HEK293 (cell line): ENCODE measurements around the gene SH3YL1.

Experiments used
- CTCF ChIA-PET: fragments of 350-600 bp; formaldehyde crosslinking; extraction: SDS; loops from one replicate; lab custom pipeline; 2021; ENCODE audit warnings: antibody characterized with exemption; lab: Yijun Ruan, JAX
- POLR2A ChIA-PET: fragments of 300-600 bp; formaldehyde crosslinking; extraction: SDS; loops from one replicate; lab custom pipeline; 2020; ENCODE audit warnings: antibody characterized with exemption, inconsistent platforms; lab: Yijun Ruan, JAX
- H3K27ac ChIP-seq: fragments of 200-500 bp; sonication (Bioruptor generic); 2 replicates; pipeline ENCODE4 v1.5.1; 2014; ENCODE audit warnings: low read depth, low read length, control low read depth, inconsistent platforms; ENCODE audit errors: extremely low read depth
- H3K36me3 ChIP-seq, 2 experiments: fragments of 200-500 bp in 1 of 2; sonication (Bioruptor generic) in 1 of 2; 1 replicate in 1 of 2; 2 replicates in 1 of 2; pipeline ENCODE4 v1.5.1; 2014 to 2017; ENCODE audit warnings: inconsistent platforms in 2 of 2, low read length in 2 of 2; ENCODE audit not compliant: control insufficient read depth in 2 of 2, insufficient read depth in 1 of 2
- H3K4me1 ChIP-seq: fragments of 200-500 bp; sonication (Bioruptor generic); 2 replicates; pipeline ENCODE4 v1.5.1; 2014; ENCODE audit warnings: mild to moderate bottlenecking, low read length, inconsistent platforms; ENCODE audit not compliant: control insufficient read depth, insufficient read depth
- H3K4me3 ChIP-seq: 2 replicates; pipeline ENCODE4 v1.5.1; 2011; ENCODE audit warnings: low read depth, mild to moderate bottlenecking, control low read depth, low read length, moderate library complexity
- H3K9me3 ChIP-seq: fragments of 200-500 bp; sonication (Bioruptor generic); 2 replicates; pipeline ENCODE4 v1.5.1; 2014; ENCODE audit warnings: low read depth, low read length, inconsistent platforms; ENCODE audit not compliant: control insufficient read depth, insufficient read depth
- HOXA7 ChIP-seq: sonication (generic); formaldehyde crosslinking; IDR thresholded peaks from 2 replicates; pipeline ENCODE4 v1.8.1; 2022; ENCODE audit warnings: missing genetic modification reagents, borderline replicate concordance
- OSR2 ChIP-seq: fragments of 450-650 bp; formaldehyde crosslinking; IDR thresholded peaks from 2 replicates; pipeline ENCODE4 v1.5.1; 2016; ENCODE audit warnings: missing biosample characterization, missing genetic modification characterization
- TRIM28 ChIP-seq: IDR thresholded peaks from 2 replicates; pipeline ENCODE4 v1.6.1; 2011; ENCODE audit warnings: low read length, control low read depth, borderline replicate concordance
- YY2 ChIP-seq: fragments of 450-650 bp; formaldehyde crosslinking; IDR thresholded peaks from 2 replicates; pipeline ENCODE4 v1.5.1; 2016; ENCODE audit warnings: missing biosample characterization, missing genetic modification characterization
- ZBTB20 ChIP-seq: fragments of 450-650 bp; formaldehyde crosslinking; IDR thresholded peaks from 2 replicates; pipeline ENCODE4 v1.5.1; 2016; ENCODE audit warnings: missing biosample characterization, missing genetic modification characterization
- ZFHX2 ChIP-seq: fragments of 450-650 bp; formaldehyde crosslinking; conservative IDR thresholded peaks from 2 replicates; pipeline ENCODE4 v1.5.1; 2016; ENCODE audit warnings: missing biosample characterization, missing genetic modification characterization
- ZFP3 ChIP-seq: fragments of 450-650 bp; formaldehyde crosslinking; IDR thresholded peaks from 2 replicates; pipeline ENCODE4 v1.5.1; 2016; ENCODE audit warnings: low read depth, missing biosample characterization, missing genetic modification characterization
- ZNF23 ChIP-seq: fragments of 450-650 bp; formaldehyde crosslinking; IDR thresholded peaks from 2 replicates; pipeline ENCODE4 v1.5.1; 2016; ENCODE audit warnings: missing biosample characterization, missing genetic modification characterization, borderline replicate concordance
- ZNF24 ChIP-seq: fragments of 450-650 bp; formaldehyde crosslinking; IDR thresholded peaks from 2 replicates; pipeline ENCODE4 v1.5.1; 2016; ENCODE audit warnings: missing biosample characterization, missing genetic modification characterization
- ZNF350 ChIP-seq: fragments of 450-650 bp; formaldehyde crosslinking; IDR thresholded peaks from 2 replicates; pipeline ENCODE4 v1.5.0; 2017; ENCODE audit warnings: missing biosample characterization, mild to moderate bottlenecking, missing genetic modification characterization
- ZNF510 ChIP-seq: fragments of 450-650 bp; formaldehyde crosslinking; IDR thresholded peaks from 2 replicates; pipeline ENCODE4 v1.5.1; 2018; ENCODE audit warnings: mild to moderate bottlenecking, missing genetic modification characterization, missing biosample characterization; ENCODE audit not compliant: insufficient replicate concordance
- ZNF514 ChIP-seq: fragments of 450-650 bp; formaldehyde crosslinking; IDR thresholded peaks from 2 replicates; pipeline ENCODE4 v1.5.1; 2016; ENCODE audit warnings: missing biosample characterization, missing genetic modification characterization
- ZNF571 ChIP-seq: fragments of 450-650 bp; formaldehyde crosslinking; IDR thresholded peaks from 2 replicates; pipeline ENCODE4 v1.5.0; 2017; ENCODE audit warnings: missing biosample characterization, missing genetic modification characterization
- ZNF600 ChIP-seq: fragments of 450-650 bp; formaldehyde crosslinking; IDR thresholded peaks from 2 replicates; pipeline ENCODE4 v1.5.1; 2016; ENCODE audit warnings: missing biosample characterization, missing genetic modification characterization
- ZNF624 ChIP-seq: fragments of 450-650 bp; formaldehyde crosslinking; IDR thresholded peaks from 2 replicates; pipeline ENCODE4 v1.5.1; 2017; ENCODE audit warnings: missing biosample characterization, missing genetic modification characterization
- ZNF626 ChIP-seq: fragments of 450-650 bp; sonication (Bioruptor Pico); formaldehyde crosslinking; IDR thresholded peaks from 2 replicates; pipeline ENCODE4 v1.5.1; 2018; ENCODE audit warnings: missing biosample characterization, missing genetic modification characterization, inconsistent platforms
- ZSCAN23 ChIP-seq: fragments of 450-650 bp; formaldehyde crosslinking; IDR thresholded peaks from 2 replicates; pipeline ENCODE4 v1.5.1; 2016; ENCODE audit warnings: missing biosample characterization, missing genetic modification characterization
- TF ChIP-seq, protein P1 (sequence below): fragments of 450-650 bp; formaldehyde crosslinking; optimal IDR thresholded peaks from 2 replicates; pipeline ENCODE3; 2016; ENCODE audit warnings: missing biosample characterization, mild to moderate bottlenecking, missing genetic modification characterization
- TF ChIP-seq, protein P2 (sequence below): fragments of 450-650 bp; formaldehyde crosslinking; IDR thresholded peaks from 2 replicates; pipeline ENCODE4 v1.5.1; 2016; ENCODE audit warnings: missing biosample characterization, missing genetic modification characterization
- TF ChIP-seq, protein P3 (sequence below): fragments of 450-650 bp; formaldehyde crosslinking; IDR thresholded peaks from 2 replicates; pipeline ENCODE4 v1.5.1; 2017; ENCODE audit warnings: missing biosample characterization, mild to moderate bottlenecking, missing genetic modification characterization, moderate library complexity

The SH3YL1 gene

DNA sequence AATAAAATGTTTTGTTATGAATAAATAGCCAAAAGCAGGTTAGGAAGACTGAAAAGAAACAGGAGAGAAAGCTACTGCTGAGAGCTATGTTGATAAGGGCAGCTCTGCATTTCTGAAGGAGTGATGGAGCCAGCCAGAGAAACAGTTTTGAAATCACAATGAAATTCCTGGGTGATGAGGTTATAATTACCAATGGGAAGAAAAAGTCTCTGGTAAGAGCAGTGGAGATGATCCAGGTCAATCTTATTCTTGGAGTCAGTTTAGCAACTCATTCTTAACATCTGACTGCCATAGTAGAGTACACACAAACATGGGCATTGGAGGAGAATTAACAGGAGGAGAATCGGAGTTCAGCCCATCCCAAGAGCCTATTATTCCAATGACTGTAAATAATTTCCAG, 21.7 kb upstream of the SH3YL1 start:
- no peaks in the 10 kb centered on the region for H3K9me3 ChIP-seq
- CTCF ChIA-PET: interaction anchor here (1.3 kb wide), 1 partner anchor 352 kb away, joined by 4 read pairs; no protein-coding TSS in a partner anchor
- TF ChIP-seq TRIM28 (no peak), HOXA7 (CRISPR knock-in tag) (no peak)
- TF ChIP-seq, all 188 proteins: peak for 0
- Histone ChIP-seq H3K27ac (no peak overlapping the region), H3K36me3 (peaks cover 0 to 24% of the 10 kb centered on the region in 2 experiments; a peak in 1 of 3 replicates), H3K4me1 (no peaks in the 10 kb centered on the region), H3K4me3 (no peak overlapping the region)
- POLR2A ChIA-PET: no interaction called here

DNA sequence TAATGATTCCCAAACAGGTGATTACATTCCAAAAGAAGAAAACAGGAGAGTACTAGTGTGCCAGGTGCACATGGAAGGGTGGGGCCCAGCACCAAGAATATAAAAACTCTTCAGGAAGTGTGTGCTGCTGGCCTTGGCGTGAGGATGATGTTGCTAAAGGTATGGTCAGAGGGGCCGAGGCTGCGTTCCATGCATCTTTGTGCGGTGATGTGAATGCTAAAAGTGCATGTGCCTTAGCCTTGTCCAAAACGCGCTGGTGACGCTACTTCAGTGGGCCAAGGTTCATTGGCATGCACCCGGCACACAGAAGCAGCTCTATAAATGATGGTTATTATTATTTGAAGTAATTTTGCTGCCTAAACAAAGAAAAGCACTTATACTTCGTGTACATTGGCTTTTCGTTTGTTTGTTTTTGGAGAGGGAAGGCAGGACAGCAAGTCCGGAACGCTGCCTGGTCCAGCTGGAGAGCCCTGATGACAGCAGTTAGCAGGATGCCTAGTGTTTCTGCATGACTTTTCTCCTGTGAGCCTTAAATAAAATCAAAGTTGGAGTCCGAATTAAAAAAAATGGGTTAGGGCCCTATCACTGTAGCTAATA, 21.2 kb upstream of the SH3YL1 start:
- H3K4me1 ChIP-seq: no peaks in the 10 kb centered on the region
- no peak for TF ChIP-seq ZFHX2 (tag by site-specific recombination)
- peak; percentile 90 for TF ChIP-seq ZNF600 (tag by site-specific recombination)
- H3K4me3 ChIP-seq: no peak overlapping the region
- H3K36me3 ChIP-seq: peaks cover 0 to 29% of the 10 kb centered on the region in 2 experiments; a peak in 1 of 3 replicates
- H3K27ac ChIP-seq: no peak overlapping the region
- ChIA-PET POLR2A (no interaction called here), CTCF (no interaction called here)
- H3K9me3 ChIP-seq: no peaks in the 10 kb centered on the region

DNA sequence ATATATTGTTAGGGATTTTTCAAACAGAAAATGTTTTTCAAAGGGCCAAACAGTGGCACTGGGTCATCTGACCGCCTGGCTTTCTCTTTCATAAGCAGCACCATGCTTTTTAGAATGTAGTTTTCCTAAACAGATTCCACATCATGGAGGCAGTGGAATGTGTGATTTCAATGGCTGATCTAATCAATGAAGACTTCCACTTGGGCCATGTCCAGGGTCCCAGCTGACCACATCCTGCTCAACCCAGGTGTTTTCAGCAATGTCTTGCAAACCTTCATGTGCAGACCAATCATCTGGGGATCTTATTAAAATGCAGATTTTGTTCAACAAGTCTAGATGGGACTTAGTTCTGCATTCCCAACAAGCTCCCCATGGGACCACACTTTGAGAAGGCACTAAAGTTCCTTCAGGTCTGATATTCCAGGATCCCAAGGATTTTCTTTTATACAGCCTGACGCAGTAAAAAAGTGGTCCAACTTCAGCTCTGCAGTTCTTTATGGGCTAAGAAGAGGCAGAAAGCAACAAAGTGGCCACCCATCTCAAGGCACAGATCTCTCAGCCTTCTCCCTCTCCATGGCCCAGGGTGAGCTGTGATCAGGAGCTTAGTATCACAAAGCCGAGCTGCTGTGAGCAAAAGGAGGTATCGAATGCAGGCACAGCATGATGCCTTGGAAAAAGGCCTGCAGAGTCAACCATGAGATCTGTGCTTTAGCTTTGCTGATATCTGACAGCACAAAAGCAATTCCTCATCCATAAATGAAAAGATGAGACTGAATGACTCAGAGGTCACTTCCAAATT, 20.4 kb upstream of the SH3YL1 start:
- Histone ChIP-seq H3K4me1 (no peaks in the 10 kb centered on the region), H3K4me3 (no peak overlapping the region), H3K27ac (no peak overlapping the region), H3K9me3 (no peaks in the 10 kb centered on the region), H3K36me3 (peaks cover 0 to 37% of the 10 kb centered on the region in 2 experiments; a peak in 1 of 3 replicates)
- ChIA-PET CTCF (interaction anchor here (0.6 to 1.1 kb wide), 2 partner anchors 10 to 42 kb away, joined by 3 to 5 read pairs; no protein-coding TSS in a partner anchor), POLR2A (interaction anchor here (1.1 kb wide), 1 partner anchor 45 kb away, joined by 4 read pairs; no protein-coding TSS in a partner anchor)
- TF ChIP-seq ZNF24 (tag by site-specific recombination): no peak
- no peak for TF ChIP-seq ZNF514 (tag by site-specific recombination)
- no peak for TF ChIP-seq ZSCAN23 (tag by site-specific recombination)
- no peak for TF ChIP-seq ZNF571 (tag by site-specific recombination)
- TF ChIP-seq, protein P1, sequence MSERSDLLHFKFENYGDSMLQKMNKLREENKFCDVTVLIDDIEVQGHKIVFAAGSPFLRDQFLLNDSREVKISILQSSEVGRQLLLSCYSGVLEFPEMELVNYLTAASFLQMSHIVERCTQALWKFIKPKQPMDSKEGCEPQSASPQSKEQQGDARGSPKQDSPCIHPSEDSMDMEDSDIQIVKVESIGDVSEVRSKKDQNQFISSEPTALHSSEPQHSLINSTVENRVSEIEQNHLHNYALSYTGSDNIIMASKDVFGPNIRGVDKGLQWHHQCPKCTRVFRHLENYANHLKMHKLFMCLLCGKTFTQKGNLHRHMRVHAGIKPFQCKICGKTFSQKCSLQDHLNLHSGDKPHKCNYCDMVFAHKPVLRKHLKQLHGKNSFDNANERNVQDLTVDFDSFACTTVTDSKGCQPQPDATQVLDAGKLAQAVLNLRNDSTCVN: no peak
- TF ChIP-seq ZFP3: no peak
- no peak for TF ChIP-seq ZNF23 (tag by site-specific recombination)
- no peak for TF ChIP-seq ZNF350 (tag by site-specific recombination)
- TF ChIP-seq, protein P2, sequence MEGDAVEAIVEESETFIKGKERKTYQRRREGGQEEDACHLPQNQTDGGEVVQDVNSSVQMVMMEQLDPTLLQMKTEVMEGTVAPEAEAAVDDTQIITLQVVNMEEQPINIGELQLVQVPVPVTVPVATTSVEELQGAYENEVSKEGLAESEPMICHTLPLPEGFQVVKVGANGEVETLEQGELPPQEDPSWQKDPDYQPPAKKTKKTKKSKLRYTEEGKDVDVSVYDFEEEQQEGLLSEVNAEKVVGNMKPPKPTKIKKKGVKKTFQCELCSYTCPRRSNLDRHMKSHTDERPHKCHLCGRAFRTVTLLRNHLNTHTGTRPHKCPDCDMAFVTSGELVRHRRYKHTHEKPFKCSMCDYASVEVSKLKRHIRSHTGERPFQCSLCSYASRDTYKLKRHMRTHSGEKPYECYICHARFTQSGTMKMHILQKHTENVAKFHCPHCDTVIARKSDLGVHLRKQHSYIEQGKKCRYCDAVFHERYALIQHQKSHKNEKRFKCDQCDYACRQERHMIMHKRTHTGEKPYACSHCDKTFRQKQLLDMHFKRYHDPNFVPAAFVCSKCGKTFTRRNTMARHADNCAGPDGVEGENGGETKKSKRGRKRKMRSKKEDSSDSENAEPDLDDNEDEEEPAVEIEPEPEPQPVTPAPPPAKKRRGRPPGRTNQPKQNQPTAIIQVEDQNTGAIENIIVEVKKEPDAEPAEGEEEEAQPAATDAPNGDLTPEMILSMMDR: no peak
- TF ChIP-seq ZBTB20 (tag by site-specific recombination): no peak
- TF ChIP-seq ZNF510 (tag by site-specific recombination): no peak
- TF ChIP-seq ZNF624 (tag by site-specific recombination): no peak
- TF ChIP-seq, protein P3, sequence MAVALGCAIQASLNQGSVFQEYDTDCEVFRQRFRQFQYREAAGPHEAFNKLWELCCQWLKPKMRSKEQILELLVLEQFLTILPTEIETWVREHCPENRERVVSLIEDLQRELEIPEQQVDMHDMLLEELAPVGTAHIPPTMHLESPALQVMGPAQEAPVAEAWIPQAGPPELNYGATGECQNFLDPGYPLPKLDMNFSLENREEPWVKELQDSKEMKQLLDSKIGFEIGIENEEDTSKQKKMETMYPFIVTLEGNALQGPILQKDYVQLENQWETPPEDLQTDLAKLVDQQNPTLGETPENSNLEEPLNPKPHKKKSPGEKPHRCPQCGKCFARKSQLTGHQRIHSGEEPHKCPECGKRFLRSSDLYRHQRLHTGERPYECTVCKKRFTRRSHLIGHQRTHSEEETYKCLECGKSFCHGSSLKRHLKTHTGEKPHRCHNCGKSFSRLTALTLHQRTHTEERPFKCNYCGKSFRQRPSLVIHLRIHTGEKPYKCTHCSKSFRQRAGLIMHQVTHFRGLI: no peak
- TF ChIP-seq OSR2 (tag by site-specific recombination): no peak
- no peak for TF ChIP-seq YY2 (tag by site-specific recombination)
- no peak for TF ChIP-seq ZNF626 (tag by site-specific recombination)
